Prostate gland (tissue), 2 donors: ENCODE results near the gene LRRTM4.

Experiments used
- CTCF ChIP-seq, 4 experiments: fragments of 200-600 bp in 2 of 4; fragments of 450-650 bp in 2 of 4; sonication (generic) in 2 of 4; IDR thresholded peaks; 1 replicate in 3 of 4; 2 replicates in 1 of 4; pipeline ENCODE4 v1.5.1; 2016 to 2019; ENCODE audit warnings: antibody characterized with exemption in 4 of 4, mild to moderate bottlenecking in 2 of 4, moderate library complexity in 2 of 4
- POLR2A ChIP-seq: fragments of 450-650 bp; IDR thresholded peaks from one replicate; pipeline ENCODE4 v1.6.1; 2016; ENCODE audit warnings: antibody characterized with exemption, mild to moderate bottlenecking
- POLR2AphosphoS5 ChIP-seq: sonication (generic); formaldehyde crosslinking; IDR thresholded peaks from one replicate; pipeline ENCODE4 v1.6.1; 2017; ENCODE audit warnings: antibody characterized with exemption

DNA sequence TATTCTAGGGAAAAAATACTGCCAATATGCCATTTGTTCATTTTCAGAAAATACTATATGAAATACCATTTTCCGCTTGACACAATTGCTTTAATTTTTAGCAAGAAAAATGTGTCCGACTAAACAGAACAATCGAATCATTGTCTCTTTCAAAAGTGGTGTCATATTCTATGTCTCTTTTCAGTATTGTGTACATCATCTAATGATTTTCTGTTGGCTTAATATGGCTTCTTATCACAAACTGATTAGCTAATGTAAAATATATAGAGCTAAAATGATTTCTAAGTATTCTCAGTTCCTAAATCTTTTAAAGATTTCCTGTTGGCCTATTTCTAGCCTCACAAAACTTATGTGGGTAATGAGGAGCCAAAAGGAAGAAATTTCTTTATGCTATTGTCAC is 436.6 kb downstream of the LRRTM4 start:
- TF ChIP-seq CTCF (IDR thresholded peaks at IDR 0.05) (no peak), POLR2A (no peak), POLR2AphosphoS5 (no peak)
